Thoracic aorta (tissue), 2 donors: ENCODE results near the gene HNRNPA0. TPM values are rescaled to one million over a fixed set of nuclear protein-coding genes. Genes with fewer than 3 reads are reported as not detected.

Source experiments
- ATAC-seq: fragments of 150-250 bp; one replicate; pipeline ENCODE4 v1.8.0; 2017; ENCODE audit warnings: low read depth; ENCODE audit not compliant: insufficient number of reproducible peaks, low FRiP score
- DNase-seq: peaks from one replicate; pipeline ENCODE4 v3.0.0-alpha.2; 2020; ENCODE audit warnings: low spot score
- H3K27ac ChIP-seq, 2 donors: fragments of 200-600 bp; sonication (generic); 1 replicate in 1 of 2; 2 replicates in 1 of 2; pipeline ENCODE4 v1.5.1; 2016; ENCODE audit warnings: mild to moderate bottlenecking in 2 of 2, moderate library complexity in 2 of 2
- H3K27me3 ChIP-seq: fragments of 200-600 bp; sonication (generic); replicated peaks from 2 replicates; pipeline ENCODE4 v1.6.0; 2016; ENCODE audit warnings: mild to moderate bottlenecking; ENCODE audit not compliant: insufficient read depth
- H3K36me3 ChIP-seq: fragments of 200-600 bp; sonication (generic); one replicate; pipeline ENCODE4 v1.5.1; 2016
- H3K4me1 ChIP-seq, 2 donors: fragments of 200-600 bp; sonication (generic); 1 replicate in 1 of 2; 2 replicates in 1 of 2; pipeline versions ENCODE4 v1.5.1 to v1.6.0; 2016; ENCODE audit warnings: low read depth in 2 of 2, mild to moderate bottlenecking in 1 of 2; ENCODE audit not compliant: control insufficient read depth in 1 of 2
- H3K4me3 ChIP-seq: fragments of 200-600 bp; sonication (generic); 2 replicates; pipeline ENCODE4 v1.5.1; 2016; ENCODE audit warnings: mild to moderate bottlenecking
- H3K9me3 ChIP-seq: fragments of 200-600 bp; sonication (generic); 2 replicates; pipeline ENCODE4 v1.5.1; 2016
- CTCF ChIP-seq: fragments of 200-600 bp; sonication (generic); IDR thresholded peaks from one replicate; pipeline ENCODE4 v1.5.1; 2019; ENCODE audit warnings: antibody characterized with exemption
- total RNA-seq, 2 donors: library from RNA; depleted of rRNA; stranded (reverse); fragments of >200 nt; gene quantifications; one replicate each; pipeline versions ENCODE4 v1.1.0 to v1.2.3, GENCODE V29; 2016

Gene HNRNPA0
- total RNA-seq: 10 to 100 TPM in 1 of 2 donors, 1 to 10 TPM in 1; 9.3 to 14.9 TPM

GRCh38 chr5:137754188-137754960 lies at the start of gene HNRNPA0:
Gene HNRNPA0, minus strand, starts transcription at chr5:137754363. Its CDS starts 297 bp downstream, at chr5:137754066.
- H3K36me3 ChIP-seq: no peaks in the 10 kb centered on the region
- ATAC-seq: peak; percentile 97
- peak; percentile 87 for DNase-seq
- peak within 1 kb of the TSS; percentile 98 to 99 for H3K27ac ChIP-seq
- H3K4me3 ChIP-seq: peak within 1 kb of the TSS; percentile 87
- H3K27me3 ChIP-seq: no peaks in the 10 kb centered on the region
- H3K4me1 ChIP-seq: peaks cover 19 to 31% of the 10 kb centered on the region in 2 donors
- H3K9me3 ChIP-seq: no peaks in the 10 kb centered on the region
- TF ChIP-seq CTCF: no peak

GRCh38 chr5:137802282-137803210 lies 48.4 kb upstream of the HNRNPA0 start:
- no peak for DNase-seq
- H3K4me3 ChIP-seq: no peak overlapping the region
- H3K4me1 ChIP-seq: no peaks in the 10 kb centered on the region
- no peaks in the 10 kb centered on the region for H3K9me3 ChIP-seq
- peak; percentile 28 for ATAC-seq
- TF ChIP-seq CTCF: no peak
- no peak overlapping the region for H3K27ac ChIP-seq
- H3K27me3 ChIP-seq: no peaks in the 10 kb centered on the region
- H3K36me3 ChIP-seq: no peaks in the 10 kb centered on the region

- Histone ChIP-seq H3K27me3 (no peaks in the 10 kb centered on the region), H3K4me3 (no peak overlapping the region), H3K36me3 (no peaks in the 10 kb centered on the region), H3K27ac (no peak overlapping the region), H3K9me3 (no peaks in the 10 kb centered on the region), H3K4me1 (no peaks in the 10 kb centered on the region)
- no peak for TF ChIP-seq CTCF
- ATAC-seq: no peak
- no peak for DNase-seq
Observed at GRCh38 chr5:137800700-137801411, 46.7 kb upstream of the HNRNPA0 start.

- Histone ChIP-seq H3K27me3 (no peaks in the 10 kb centered on the region), H3K36me3 (no peaks in the 10 kb centered on the region), H3K27ac (no peak overlapping the region), H3K4me1 (no peaks in the 10 kb centered on the region), H3K9me3 (no peaks in the 10 kb centered on the region), H3K4me3 (no peak overlapping the region)
- TF ChIP-seq CTCF: no peak
- no peak for DNase-seq
- no peak for ATAC-seq
Observed at GRCh38 chr5:137796279-137796678, 42.1 kb upstream of the HNRNPA0 start.
